A204.1 (cell line): ENCODE data around the gene UBXN2A.

ENCODE experiments used
- FAIRE-seq: peaks from 2 replicates; lab custom pipeline; 2012; peaks lifted over from hg19 to GRCh38; lab: Jason Lieb, UNC

Gene UBXN2A

DNA sequence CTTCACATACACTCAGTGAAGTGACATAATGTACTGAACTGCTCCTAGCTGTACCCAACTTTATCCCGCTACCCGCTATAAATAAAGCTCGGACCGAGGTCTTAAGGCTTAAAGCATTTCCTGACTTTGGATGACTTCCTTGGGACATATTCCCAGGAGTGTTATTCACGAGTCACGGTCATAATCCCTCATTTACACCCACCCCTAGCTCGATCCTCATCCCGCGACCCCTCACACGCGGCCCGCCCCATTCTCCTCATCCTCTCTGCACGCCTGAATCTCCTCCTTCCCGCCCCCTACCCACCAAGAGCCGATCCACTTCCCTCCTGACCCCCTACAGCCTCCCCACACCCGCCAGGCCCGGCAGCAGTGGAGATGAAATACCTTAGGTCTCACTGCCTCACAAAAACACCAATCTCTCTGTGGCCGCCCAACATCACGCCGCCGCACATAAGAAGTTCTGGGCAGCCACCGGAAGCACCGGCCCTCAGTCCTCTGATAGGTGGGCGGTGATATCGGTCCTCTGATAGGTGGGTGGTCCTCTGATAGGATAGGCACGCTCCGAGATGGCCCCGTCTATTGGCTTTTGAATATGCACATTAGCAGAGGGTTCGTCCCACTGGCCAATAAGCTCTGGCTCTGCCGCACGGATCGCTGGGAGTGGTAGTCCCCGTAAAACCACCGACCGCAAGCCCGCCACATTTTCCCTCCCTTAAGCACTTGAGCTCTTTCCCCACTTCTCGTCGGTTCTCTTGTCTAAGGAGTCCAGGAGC is 106.9 kb downstream of the UBXN2A start, which contains the start of gene WDCP:
Gene WDCP, minus strand, starts transcription at position 462 of the 773 bp plus-strand sequence. CDS start 7,897 bp downstream, outside the sequence.
- peak; percentile 97 for FAIRE-seq

DNA sequence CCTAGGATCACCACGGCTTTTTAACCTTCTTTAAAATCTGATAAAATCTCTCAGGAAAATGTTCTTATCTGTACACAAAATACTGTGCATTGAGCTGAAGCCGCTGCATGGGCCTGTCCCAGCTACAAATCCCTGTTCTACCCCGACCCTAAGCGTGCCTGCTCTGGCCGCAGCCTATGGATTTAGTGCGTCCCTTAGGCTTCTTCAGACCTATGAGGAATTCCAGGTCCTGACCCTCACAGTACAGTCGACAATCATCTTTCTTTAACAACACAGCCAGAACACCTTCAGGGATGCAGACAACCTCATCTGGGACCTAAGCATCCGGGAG is 107.4 kb downstream of the UBXN2A start:
- FAIRE-seq, result no peak

DNA sequence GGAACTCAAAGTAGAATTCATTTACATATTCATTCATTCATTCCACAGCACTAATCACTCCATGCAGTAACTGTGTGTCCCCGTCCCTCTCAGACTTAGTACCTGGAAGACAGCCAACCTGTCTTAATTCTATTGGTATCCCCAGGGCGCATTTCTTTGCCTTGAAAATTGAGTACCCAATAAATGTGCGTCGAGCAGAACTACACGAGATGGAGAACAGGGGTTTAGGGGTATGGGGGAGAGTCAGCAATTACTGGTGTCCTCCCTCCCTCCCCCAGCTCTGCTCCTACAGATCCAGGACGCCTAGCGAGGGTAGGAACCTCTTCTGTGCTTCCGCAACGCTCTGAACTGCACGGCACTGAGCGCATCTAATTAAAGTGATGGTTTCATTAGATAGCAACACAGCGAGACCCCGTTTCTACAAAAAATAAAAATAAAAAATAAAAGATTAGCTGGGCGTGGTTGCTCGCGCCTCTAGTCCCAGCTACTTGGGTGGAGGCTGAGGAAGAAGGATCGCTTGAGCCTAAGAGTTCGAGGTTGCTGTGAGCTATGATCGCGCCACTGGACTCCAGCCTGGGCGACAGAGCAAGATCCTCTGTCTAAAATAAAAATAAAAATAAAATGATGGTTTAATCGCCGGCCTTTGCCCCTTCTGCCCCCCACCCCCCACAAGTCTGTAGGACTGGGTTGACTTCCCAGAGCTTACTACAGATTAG is 108.7 kb downstream of the UBXN2A start:
- FAIRE-seq, result no peak

DNA sequence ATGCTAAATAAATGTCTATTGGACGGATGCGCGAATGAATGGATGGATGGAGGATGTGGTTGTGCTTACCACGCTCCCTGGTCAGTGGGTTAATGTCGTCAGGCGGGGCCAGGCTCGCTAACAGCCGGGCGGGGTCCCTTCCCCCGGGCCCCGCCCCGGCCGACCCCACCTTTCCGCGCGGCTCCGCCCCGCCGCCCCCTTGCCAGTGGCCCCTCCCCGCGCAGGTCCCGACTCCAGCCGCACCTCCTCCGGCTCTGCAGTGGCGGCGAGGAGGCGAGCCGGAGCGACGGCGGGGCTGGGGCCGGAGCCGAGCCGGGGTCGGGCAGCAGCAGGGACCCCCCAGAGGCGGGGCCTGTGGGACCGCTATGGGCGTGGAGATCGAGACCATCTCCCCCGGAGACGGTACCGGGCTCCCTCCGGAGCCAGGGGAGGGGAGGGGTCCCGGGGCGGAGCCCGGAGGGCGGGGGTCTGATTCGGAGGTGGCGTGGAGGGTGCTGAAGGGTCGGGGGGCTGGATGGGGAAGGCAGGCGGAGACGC is 109.3 kb downstream of the UBXN2A start, which contains the start of gene FKBP1B:
Gene FKBP1B, plus strand, starts transcription at position 257 of the 537 bp plus-strand sequence. Its CDS starts 109 bp downstream, at position 366.
- no peak for FAIRE-seq

DNA sequence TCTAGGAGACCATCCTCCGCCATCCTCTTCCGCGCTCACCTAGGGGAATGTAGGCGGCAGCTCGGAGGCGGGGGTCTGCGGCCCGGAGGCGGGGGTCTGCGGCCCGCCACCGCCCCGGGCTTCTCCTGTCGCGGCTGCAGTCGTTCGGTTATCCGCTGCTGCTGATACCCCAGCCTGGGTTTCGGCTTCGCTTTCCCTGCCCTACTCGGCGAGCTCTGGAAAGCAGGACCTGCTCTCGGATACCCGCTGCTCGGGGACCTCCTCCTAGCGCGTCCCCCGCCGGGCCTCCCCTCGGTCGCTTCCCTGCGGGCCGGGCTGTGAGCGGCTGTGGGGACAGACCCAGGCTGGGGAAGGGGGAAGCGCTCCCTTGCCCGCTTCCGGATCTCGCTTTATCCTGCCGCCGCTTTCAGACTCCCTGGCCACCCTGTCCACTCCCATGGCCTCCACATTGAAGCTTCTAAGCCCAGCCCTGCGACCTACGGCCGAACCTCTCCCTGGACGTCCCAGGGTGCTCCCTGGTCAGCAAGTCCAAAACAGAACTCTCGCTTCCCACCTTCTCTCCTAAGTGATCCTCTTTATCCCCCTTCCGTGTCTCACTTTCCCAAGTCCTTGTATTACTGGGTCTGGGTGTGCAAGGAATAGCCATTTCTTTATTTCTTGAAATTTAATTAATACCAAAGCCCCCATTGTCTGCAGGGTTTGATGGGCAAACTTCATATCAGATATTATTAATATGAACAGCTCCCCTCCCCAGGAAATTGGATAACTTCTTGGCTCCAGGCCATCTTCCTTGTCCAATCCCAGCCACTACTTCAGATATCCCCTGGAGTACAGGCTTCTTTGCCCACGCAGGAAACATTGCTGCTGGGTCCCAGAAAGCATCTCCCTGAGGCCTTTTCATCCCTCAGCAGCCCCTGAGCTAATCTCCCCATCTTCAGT is 110.0 kb downstream of the UBXN2A start:
- no peak for FAIRE-seq

DNA sequence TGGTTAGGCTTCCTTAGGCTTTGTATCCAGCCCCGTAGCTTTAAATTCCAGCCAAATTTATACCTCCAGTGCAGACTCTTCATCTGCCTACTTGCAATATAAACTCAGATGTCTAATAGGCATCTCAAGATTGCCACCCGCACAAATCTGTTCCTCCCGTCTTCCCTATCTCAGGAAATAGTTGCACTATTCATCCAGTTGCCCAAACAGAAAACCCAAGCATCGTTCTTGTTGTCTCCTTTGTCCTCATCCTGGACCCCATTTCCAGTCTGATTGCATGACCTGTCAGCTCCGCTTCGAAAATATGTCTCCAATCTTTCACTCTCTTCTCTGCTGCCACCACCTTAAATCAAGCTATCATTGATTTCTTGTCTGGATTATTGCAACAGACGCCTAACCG is 111.6 kb downstream of the UBXN2A start:
- no peak for FAIRE-seq

DNA sequence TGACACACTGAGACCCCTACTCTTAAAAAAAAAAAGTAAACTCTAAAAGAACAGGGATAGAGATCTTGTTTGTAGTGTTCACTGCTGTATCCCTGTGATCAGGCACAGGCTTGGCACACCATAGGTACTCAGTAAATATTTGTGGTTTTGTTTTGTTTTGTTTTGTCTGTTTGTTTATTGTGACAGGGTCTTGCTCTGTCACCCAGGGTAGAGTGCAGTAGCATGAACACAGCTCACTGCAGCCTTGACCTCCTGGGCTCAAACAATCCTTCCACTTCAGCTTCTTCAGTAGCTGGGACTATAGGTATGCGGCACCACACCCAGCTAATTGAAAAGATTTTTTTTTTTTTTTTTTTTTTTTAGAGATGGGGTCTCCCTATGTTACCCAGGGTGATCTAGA is 112.7 kb downstream of the UBXN2A start:
- no peak for FAIRE-seq
